ENCODE data around the gene CTCF. TPM values are rescaled to one million over a fixed set of nuclear protein-coding genes. Genes with fewer than 3 reads are reported as not detected.

The CTCF gene
- total RNA-seq, 1 experiment from 2014 or later: 30.3 TPM

DNA sequence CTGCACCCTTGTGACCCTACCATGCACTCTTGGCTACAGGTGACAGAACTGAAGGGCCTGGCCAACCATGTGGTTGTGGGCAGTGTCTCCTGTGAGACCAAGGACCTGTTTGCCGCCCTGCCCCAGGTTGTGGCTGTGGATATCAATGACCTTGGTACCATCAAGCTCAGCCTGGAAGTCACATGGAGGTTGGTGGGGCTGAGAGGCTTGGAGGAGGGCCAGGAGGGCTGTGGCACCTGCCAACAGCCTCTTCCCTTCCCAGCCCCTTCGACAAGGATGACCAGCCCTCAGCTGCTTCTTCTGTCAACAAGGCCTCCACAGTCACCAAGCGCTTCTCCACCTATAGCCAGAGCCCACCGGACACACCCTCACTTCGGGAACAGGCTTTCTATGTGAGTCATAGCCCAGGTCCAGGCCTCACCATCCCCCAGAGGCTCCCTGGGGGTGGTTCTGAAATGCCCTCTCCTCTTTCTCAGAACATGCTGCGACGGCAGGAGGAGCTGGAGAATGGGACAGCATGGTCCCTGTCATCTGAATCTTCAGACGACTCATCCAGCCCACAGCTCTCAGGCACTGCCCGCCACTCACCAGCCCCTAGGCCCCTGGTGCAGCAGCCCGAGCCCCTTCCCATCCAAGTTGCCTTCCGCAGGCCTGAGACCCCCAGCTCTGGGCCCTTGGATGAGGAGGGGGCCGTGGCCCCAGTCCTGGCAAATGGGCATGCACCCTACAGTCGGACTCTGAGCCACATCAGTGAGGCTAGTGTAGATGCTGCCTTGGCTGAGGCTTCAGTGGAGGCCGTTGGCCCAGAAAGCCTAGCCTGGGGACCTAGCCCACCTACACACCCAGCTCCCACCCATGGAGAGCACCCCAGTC is 20.7 kb upstream of the CTCF start:
- intact Hi-C loops (cut with micrococcal nuclease): no loop called here
- Histone ChIP-seq H3K9me3 (ENCODE audit: low read length) (no peaks in the 10 kb centered on the region), H3K4me3 (ENCODE audit: low read length) (no peak overlapping the region), H3K79me2 (ENCODE audit: low read length) (no peaks in the 10 kb centered on the region), H3K27ac (ENCODE audit: low read length) (no peak overlapping the region), H3K4me2 (ENCODE audit: low read length) (no peak overlapping the region), H3K27me3 (ENCODE audit: low read length) (no peaks in the 10 kb centered on the region), H4K20me1 (ENCODE audit: low read length) (no peaks in the 10 kb centered on the region), H3K4me1 (ENCODE audit: insufficient read depth, low read length) (peaks cover 9% of the 10 kb centered on the region; the same call in 1 of the 2 replicates), H3K9ac (ENCODE audit: low read length) (no peak overlapping the region), H2AFZ (ENCODE audit: low read length) (no peak overlapping the region), H3K9me2 (replicated peaks; ENCODE audit: low read length) (no peaks in the 10 kb centered on the region), H3K36me3 (ENCODE audit: low read depth, low read length) (peaks cover 12% of the 10 kb centered on the region; the same call in 1 of the 2 replicates), H3F3A (ENCODE audit: low read length, unreplicated experiment) (no peaks in the 10 kb centered on the region)
- ATAC-seq (peak; percentile 64), DNase-seq (peak; percentile 69)
- BruUV-seq (replicated peaks): TSS peak; percentile 22
- ChIA-PET CTCF (no interaction called here), POLR2A (ENCODE audit: unreplicated experiment) (no interaction called here)
- TF ChIP-seq, protein P1, sequence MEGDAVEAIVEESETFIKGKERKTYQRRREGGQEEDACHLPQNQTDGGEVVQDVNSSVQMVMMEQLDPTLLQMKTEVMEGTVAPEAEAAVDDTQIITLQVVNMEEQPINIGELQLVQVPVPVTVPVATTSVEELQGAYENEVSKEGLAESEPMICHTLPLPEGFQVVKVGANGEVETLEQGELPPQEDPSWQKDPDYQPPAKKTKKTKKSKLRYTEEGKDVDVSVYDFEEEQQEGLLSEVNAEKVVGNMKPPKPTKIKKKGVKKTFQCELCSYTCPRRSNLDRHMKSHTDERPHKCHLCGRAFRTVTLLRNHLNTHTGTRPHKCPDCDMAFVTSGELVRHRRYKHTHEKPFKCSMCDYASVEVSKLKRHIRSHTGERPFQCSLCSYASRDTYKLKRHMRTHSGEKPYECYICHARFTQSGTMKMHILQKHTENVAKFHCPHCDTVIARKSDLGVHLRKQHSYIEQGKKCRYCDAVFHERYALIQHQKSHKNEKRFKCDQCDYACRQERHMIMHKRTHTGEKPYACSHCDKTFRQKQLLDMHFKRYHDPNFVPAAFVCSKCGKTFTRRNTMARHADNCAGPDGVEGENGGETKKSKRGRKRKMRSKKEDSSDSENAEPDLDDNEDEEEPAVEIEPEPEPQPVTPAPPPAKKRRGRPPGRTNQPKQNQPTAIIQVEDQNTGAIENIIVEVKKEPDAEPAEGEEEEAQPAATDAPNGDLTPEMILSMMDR (conservative IDR thresholded peaks at IDR 0.05; ENCODE audit: low read depth, low read length): no peak
- no peak for TF ChIP-seq EZH2phosphoT487 (IDR thresholded peaks at IDR 0.05; ENCODE audit: borderline replicate concordance, low read length)
- TF ChIP-seq EZH2 (IDR thresholded peaks at IDR 0.05; ENCODE audit: low read length, unreplicated experiment): no peak

DNA sequence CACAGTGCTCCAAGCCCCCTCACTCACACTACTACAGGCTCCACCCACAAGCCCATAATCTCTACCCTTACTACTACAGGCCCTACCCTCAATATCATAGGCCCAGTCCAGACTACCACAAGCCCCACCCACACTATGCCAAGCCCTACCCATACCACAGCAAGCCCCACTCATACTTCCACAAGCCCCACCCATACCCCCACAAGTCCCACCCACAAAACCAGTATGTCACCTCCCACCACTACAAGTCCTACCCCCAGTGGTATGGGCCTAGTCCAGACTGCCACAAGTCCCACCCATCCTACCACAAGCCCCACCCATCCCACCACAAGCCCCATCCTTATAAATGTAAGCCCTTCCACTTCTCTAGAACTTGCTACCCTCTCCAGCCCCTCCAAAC is 19.9 kb upstream of the CTCF start:
- no TSS peak for BruUV-seq (replicated peaks)
- Histone ChIP-seq H3K4me1 (ENCODE audit: insufficient read depth, low read length) (peaks cover 9% of the 10 kb centered on the region; the same call in 1 of the 2 replicates), H3K79me2 (ENCODE audit: low read length) (no peaks in the 10 kb centered on the region), H3K9ac (ENCODE audit: low read length) (no peak overlapping the region), H3K4me3 (ENCODE audit: low read length) (no peak overlapping the region), H3K9me2 (replicated peaks; ENCODE audit: low read length) (no peaks in the 10 kb centered on the region), H3F3A (ENCODE audit: low read length, unreplicated experiment) (no peaks in the 10 kb centered on the region), H3K27ac (ENCODE audit: low read length) (no peak overlapping the region), H2AFZ (ENCODE audit: low read length) (no peak overlapping the region), H3K36me3 (ENCODE audit: low read depth, low read length) (peaks cover 12% of the 10 kb centered on the region), H3K9me3 (ENCODE audit: low read length) (no peaks in the 10 kb centered on the region), H3K27me3 (ENCODE audit: low read length) (no peaks in the 10 kb centered on the region), H4K20me1 (ENCODE audit: low read length) (no peaks in the 10 kb centered on the region), H3K4me2 (ENCODE audit: low read length) (no peak overlapping the region)
- ChIA-PET CTCF (no interaction called here), POLR2A (ENCODE audit: unreplicated experiment) (no interaction called here)
- no peak for TF ChIP-seq EZH2 (IDR thresholded peaks at IDR 0.05; ENCODE audit: low read length, unreplicated experiment)
- TF ChIP-seq, protein P1 (conservative IDR thresholded peaks at IDR 0.05; ENCODE audit: low read depth, low read length): no peak
- TF ChIP-seq EZH2phosphoT487 (IDR thresholded peaks at IDR 0.05; ENCODE audit: borderline replicate concordance, low read length): no peak
- intact Hi-C loops (cut with micrococcal nuclease): no loop called here
- peak; percentile 30 for DNase-seq
- no peak; the same call in 1 of the 2 replicates for ATAC-seq

DNA sequence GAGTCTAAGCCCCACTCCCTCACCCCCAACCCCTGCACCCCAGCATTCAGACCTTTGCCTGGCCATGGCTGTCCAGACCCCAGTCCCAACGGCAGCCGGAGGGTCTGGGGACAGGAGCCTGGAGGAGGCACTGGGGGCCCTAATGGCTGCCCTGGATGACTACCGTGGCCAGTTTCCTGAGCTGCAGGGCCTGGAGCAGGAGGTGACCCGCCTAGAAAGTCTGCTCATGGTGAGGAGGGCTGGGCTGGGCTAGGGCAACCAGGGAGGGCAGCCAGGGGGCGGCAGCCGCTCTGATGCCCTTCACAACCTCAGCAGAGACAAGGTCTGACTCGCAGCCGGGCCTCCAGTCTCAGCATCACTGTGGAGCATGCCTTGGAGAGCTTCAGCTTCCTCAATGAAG is 19.3 kb upstream of the CTCF start:
- H3K4me3 ChIP-seq (ENCODE audit: low read length): no peak overlapping the region
- no peak overlapping the region for H3K4me2 ChIP-seq (ENCODE audit: low read length)
- BruUV-seq (replicated peaks): no TSS peak
- POLR2A ChIA-PET (ENCODE audit: unreplicated experiment): no interaction called here
- ATAC-seq (no peak), DNase-seq (no peak)
- no peak overlapping the region for H3K9ac ChIP-seq (ENCODE audit: low read length)
- H3K9me3 ChIP-seq (ENCODE audit: low read length): no peaks in the 10 kb centered on the region
- intact Hi-C loops (cut with micrococcal nuclease): no loop called here
- peaks cover 9% of the 10 kb centered on the region; the same call in 1 of the 2 replicates for H3K4me1 ChIP-seq (ENCODE audit: insufficient read depth, low read length)
- H3K27me3 ChIP-seq (ENCODE audit: low read length): no peaks in the 10 kb centered on the region
- H3F3A ChIP-seq (ENCODE audit: low read length, unreplicated experiment): no peaks in the 10 kb centered on the region
- no peaks in the 10 kb centered on the region for H3K9me2 ChIP-seq (replicated peaks; ENCODE audit: low read length)
- H3K27ac ChIP-seq (ENCODE audit: low read length): no peak overlapping the region
- no peaks in the 10 kb centered on the region for H3K79me2 ChIP-seq (ENCODE audit: low read length)
- no peak for TF ChIP-seq EZH2phosphoT487 (IDR thresholded peaks at IDR 0.05; ENCODE audit: borderline replicate concordance, low read length)
- no peak for TF ChIP-seq EZH2 (IDR thresholded peaks at IDR 0.05; ENCODE audit: low read length, unreplicated experiment)
- TF ChIP-seq, protein P1 (conservative IDR thresholded peaks at IDR 0.05; ENCODE audit: low read depth, low read length): no peak
- peaks cover 12% of the 10 kb centered on the region for H3K36me3 ChIP-seq (ENCODE audit: low read depth, low read length)
- no peaks in the 10 kb centered on the region for H4K20me1 ChIP-seq (ENCODE audit: low read length)
- CTCF ChIA-PET: no interaction called here
- no peak overlapping the region for H2AFZ ChIP-seq (ENCODE audit: low read length)
